ENCODE measurements around the gene EEF1AKMT3. TPM values are rescaled to one million over a fixed set of nuclear protein-coding genes. Genes with fewer than 3 reads are reported as not detected.

The EEF1AKMT3 gene
- total RNA-seq, 1 experiment from 2014 or later, result 5.0 TPM

GRCh38 chr12:57776247-57776587, 3.8 kb downstream of the EEF1AKMT3 start (continued):
- TF ChIP-seq EZH2 (IDR thresholded peaks at IDR 0.05), result no peak
- no peak for TF ChIP-seq CBX3 (IDR thresholded peaks at IDR 0.05; ENCODE audit: low read depth)
- no peak for TF ChIP-seq SRF (IDR thresholded peaks at IDR 0.05; ENCODE audit: low read depth)
- TF ChIP-seq SIN3A (IDR thresholded peaks at IDR 0.05; ENCODE audit: low read depth), result no peak

- CTCF ChIA-PET, result no interaction called here
- intact Hi-C loops (cut with micrococcal nuclease), result no loop called here
Observed at GRCh38 chr12:57777367-57777766, 5.0 kb downstream of the EEF1AKMT3 start.

GRCh38 chr12:57777911-57778310, 5.5 kb downstream of the EEF1AKMT3 start:
- no peaks in the 10 kb centered on the region; a peak in 1 of 4 replicates for H3K36me3 ChIP-seq (ENCODE audit: control insufficient read depth in 1 of 2, insufficient read depth in 2 of 2, low read length in 2 of 2)
- no peak overlapping the region for H3K27ac ChIP-seq (ENCODE audit: low read depth, low read length)
- no TSS peak for BruUV-seq (replicated peaks)
- TF ChIP-seq TCF7L2 (IDR thresholded peaks at IDR 0.05; ENCODE audit: borderline replicate concordance, extremely low read depth, insufficient read depth, insufficient read length), result no peak
- TF ChIP-seq EGR1 (IDR thresholded peaks at IDR 0.05; ENCODE audit: low read depth), result no peak
- no peak for TF ChIP-seq EZH2phosphoT487 (IDR thresholded peaks at IDR 0.05; ENCODE audit: borderline replicate concordance)
- no peak for TF ChIP-seq POLR2A (IDR thresholded peaks at IDR 0.05; ENCODE audit: borderline replicate concordance, extremely low read depth, insufficient read depth, insufficient read length)
- TF ChIP-seq JUND (IDR thresholded peaks at IDR 0.05), result no peak
- TF ChIP-seq EZH2 (IDR thresholded peaks at IDR 0.05), result no peak
- TF ChIP-seq MAX (IDR thresholded peaks at IDR 0.05), result no peak
- no peak for TF ChIP-seq ZBTB33 (IDR thresholded peaks at IDR 0.05; ENCODE audit: extremely low read depth, insufficient replicate concordance, low read length)
- no peak for TF ChIP-seq RAD21 (IDR thresholded peaks at IDR 0.05; ENCODE audit: low read depth)
- no peak for TF ChIP-seq ATF3 (IDR thresholded peaks at IDR 0.05)
- no peak for TF ChIP-seq ELF1 (IDR thresholded peaks at IDR 0.05; ENCODE audit: borderline replicate concordance, low read depth)
- no peak for TF ChIP-seq SRF (IDR thresholded peaks at IDR 0.05; ENCODE audit: low read depth)
- CTCF ChIA-PET, result no interaction called here
- H4K20me1 ChIP-seq (ENCODE audit: insufficient read depth), result no peaks in the 10 kb centered on the region
- no peak overlapping the region for H3K9ac ChIP-seq (ENCODE audit: low read length)
- H3K9me2 ChIP-seq (ENCODE audit: insufficient read depth), result no peaks in the 10 kb centered on the region
- no peak for ATAC-seq
- H3K79me2 ChIP-seq (ENCODE audit: insufficient read depth, low read length), result peaks cover 10% of the 10 kb centered on the region
- no peak overlapping the region for H3K4me3 ChIP-seq (replicated peaks in 1 of 2; ENCODE audit: low read depth in 1 of 2, low read length in 2 of 2)
- RAD21 ChIA-PET (ENCODE audit: low non-redundant PET in 1 of 2, low total read pairs in 2 of 2, uncharacterized antibody in 2 of 2, unreplicated experiment in 2 of 2), result no interaction called here
- POLR2A ChIA-PET, result no interaction called here
- no peak overlapping the region for H3K4me2 ChIP-seq (ENCODE audit: low read length)
- H2AFZ ChIP-seq (ENCODE audit: low read depth, low read length, poor library complexity, severe bottlenecking), result no peak overlapping the region
- intact Hi-C loops (cut with micrococcal nuclease), result no loop called here
- H3K27me3 ChIP-seq (ENCODE audit: insufficient read depth, low read length), result no peaks in the 10 kb centered on the region
- H3K9me3 ChIP-seq (ENCODE audit: control insufficient read depth in 1 of 2, insufficient read depth in 1 of 2, low read depth in 1 of 2, low read length in 2 of 2), result no peaks in the 10 kb centered on the region
- H3K4me1 ChIP-seq (ENCODE audit: control insufficient read depth in 1 of 2, insufficient read depth in 2 of 2, low read length in 2 of 2), result peaks cover 5 to 13% of the 10 kb centered on the region in 2 experiments; a peak in 3 of 4 replicates
- no peak for DNase-seq (ENCODE audit: low read depth, low spot score)

More at GRCh38 chr12:57777367-57777766, 5.0 kb downstream of the EEF1AKMT3 start:
- H3K4me2 ChIP-seq (ENCODE audit: low read length), result no peak overlapping the region
- no peaks in the 10 kb centered on the region for H4K20me1 ChIP-seq (ENCODE audit: insufficient read depth)
- H3K36me3 ChIP-seq (ENCODE audit: control insufficient read depth in 1 of 2, insufficient read depth in 2 of 2, low read length in 2 of 2), result no peaks in the 10 kb centered on the region; a peak in 1 of 4 replicates
- no peaks in the 10 kb centered on the region for H3K27me3 ChIP-seq (ENCODE audit: insufficient read depth, low read length)
- ChIA-PET POLR2A (no interaction called here), RAD21 (ENCODE audit: low non-redundant PET in 1 of 2, low total read pairs in 2 of 2, uncharacterized antibody in 2 of 2, unreplicated experiment in 2 of 2) (no interaction called here)
- no peak overlapping the region for H3K4me3 ChIP-seq (replicated peaks in 1 of 2; ENCODE audit: low read depth in 1 of 2, low read length in 2 of 2)
- H3K4me1 ChIP-seq (ENCODE audit: control insufficient read depth in 1 of 2, insufficient read depth in 2 of 2, low read length in 2 of 2), result peaks cover 5 to 13% of the 10 kb centered on the region in 2 experiments; a peak in 3 of 4 replicates
- H3K27ac ChIP-seq (ENCODE audit: low read depth, low read length), result no peak overlapping the region
- BruUV-seq (replicated peaks), result no TSS peak
- no peaks in the 10 kb centered on the region for H3K9me3 ChIP-seq (ENCODE audit: control insufficient read depth in 1 of 2, insufficient read depth in 1 of 2, low read depth in 1 of 2, low read length in 2 of 2)
- H3K79me2 ChIP-seq (ENCODE audit: insufficient read depth, low read length), result peaks cover 10% of the 10 kb centered on the region; the same call in 1 of the 2 replicates
- H3K9me2 ChIP-seq (ENCODE audit: insufficient read depth), result no peaks in the 10 kb centered on the region
- ATAC-seq (no peak), DNase-seq (ENCODE audit: low read depth, low spot score) (no peak)
- H2AFZ ChIP-seq (ENCODE audit: low read depth, low read length, poor library complexity, severe bottlenecking), result no peak overlapping the region
- no peak for TF ChIP-seq ZFX (IDR thresholded peaks at IDR 0.05)
- H3K9ac ChIP-seq (ENCODE audit: low read length), result no peak overlapping the region

Data from HCT116 (cell line).